Measurements from ENCODE around the gene VCY1B. TPM values are rescaled to one million over a fixed set of nuclear protein-coding genes. Genes with fewer than 3 reads are reported as not detected.
"Not testable (repeated sequence)": the region's sequence is repeated elsewhere in the genome, so short reads cannot be mapped to it uniquely, and the experiment has no call there.

The VCY1B gene
- not detected for polyA plus RNA-seq (ENCODE audit: insufficient read depth in 1 of 5, insufficient read length in 5 of 5, low replicate concordance in 1 of 5)
- long read RNA-seq, donor 1 = 0 reads
- long read RNA-seq, donor 2 = 0 reads
- long read RNA-seq, donor 3 = 0 reads
- long read RNA-seq, donor 4 = 0 reads
- long read RNA-seq, donor 5 = 0 reads
- long read RNA-seq, donor 6 = 0 reads
- long read RNA-seq, donor 7 = 0 reads
- long read RNA-seq, donor 8 = 0 reads

DNA sequence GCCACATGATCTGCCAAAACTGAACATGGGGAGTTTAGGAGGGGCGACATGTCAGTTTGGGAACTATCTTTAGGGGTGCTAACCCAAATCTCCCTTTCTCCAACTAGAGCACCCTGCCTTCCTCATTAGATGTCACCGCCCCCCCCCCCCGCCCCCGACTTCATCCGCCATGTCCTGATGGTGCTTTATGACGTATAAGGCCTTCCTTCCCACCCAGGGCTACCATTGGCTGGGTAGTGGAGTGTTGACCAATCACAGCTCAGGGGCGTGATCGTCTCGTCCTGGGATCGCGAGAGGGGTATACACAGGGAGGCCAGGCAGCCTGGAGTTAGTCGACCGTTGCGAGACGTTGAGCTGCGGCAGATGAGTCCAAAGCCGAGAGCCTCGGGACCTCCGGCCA is at the start of gene VCY1B:
VCY1B (plus strand) TSS at position 301 of the 400 bp plus-strand sequence; CDS start at position 364, 63 bp downstream.
- DNase-seq = not testable (repeated sequence)

DNA sequence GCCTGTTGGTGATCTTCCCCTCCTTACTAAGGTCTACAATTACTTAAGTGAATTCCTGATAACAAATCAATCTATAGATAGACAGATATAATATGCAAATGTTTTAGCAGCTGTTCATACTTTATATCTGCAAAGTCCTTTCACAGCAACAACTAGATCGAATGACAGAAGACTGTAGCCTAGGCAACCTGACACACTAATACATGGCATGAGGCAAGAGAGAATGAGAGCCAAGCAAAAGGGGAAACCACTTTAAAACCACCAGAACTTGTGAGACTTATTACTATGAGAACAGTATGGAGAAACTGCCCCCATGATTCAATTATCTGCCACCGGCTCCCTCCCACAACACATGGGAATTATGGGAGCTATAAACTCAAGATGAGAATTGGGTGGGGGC is 44.1 kb upstream of the VCY1B start:
- not testable (repeated sequence) for DNase-seq

DNA sequence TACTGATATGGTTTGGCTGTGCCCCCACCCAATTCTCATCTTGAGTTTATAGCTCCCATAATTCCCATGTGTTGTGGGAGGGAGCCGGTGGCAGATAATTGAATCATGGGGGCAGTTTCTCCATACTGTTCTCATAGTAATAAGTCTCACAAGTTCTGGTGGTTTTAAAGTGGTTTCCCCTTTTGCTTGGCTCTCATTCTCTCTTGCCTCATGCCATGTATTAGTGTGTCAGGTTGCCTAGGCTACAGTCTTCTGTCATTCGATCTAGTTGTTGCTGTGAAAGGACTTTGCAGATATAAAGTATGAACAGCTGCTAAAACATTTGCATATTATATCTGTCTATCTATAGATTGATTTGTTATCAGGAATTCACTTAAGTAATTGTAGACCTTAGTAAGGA is 25.6 kb upstream of the VCY1B start:
- DNase-seq = not testable (repeated sequence)

DNA sequence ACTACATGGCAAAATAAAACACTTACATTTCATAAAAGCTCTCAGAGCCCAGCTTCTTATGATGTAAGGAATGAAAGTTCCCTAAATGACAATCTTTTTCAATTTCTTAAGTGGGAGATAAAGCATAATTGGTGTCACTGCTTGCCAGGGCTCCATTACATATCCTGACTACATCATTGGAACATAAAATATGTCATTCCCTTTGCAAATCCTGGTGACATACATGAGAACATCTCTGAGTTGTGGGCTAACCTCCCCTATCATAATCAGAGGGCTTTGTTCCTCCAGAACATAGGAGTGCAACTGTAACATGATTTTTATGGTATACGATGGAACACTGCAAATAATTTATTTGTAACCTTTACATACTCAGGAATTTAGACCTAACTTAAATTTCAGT is 29.9 kb downstream of the VCY1B start:
- DNase-seq = no peak

Other genes starting within 250 kb of the VCY1B start
- not detected for gene VCY, start 69.8 kb upstream of the VCY1B start, polyA plus RNA-seq (ENCODE audit: insufficient read depth in 1 of 5, insufficient read length in 5 of 5, low replicate concordance in 1 of 5)